Loucy (cell line): ENCODE results near the gene TFEB.

Source experiments
- H2AFZ ChIP-seq: fragments of 200-600 bp; sonication (generic); 2 replicates; pipeline ENCODE4 v1.6.0; 2016; ENCODE audit warnings: antibody characterized with exemption, mild to moderate bottlenecking, low read length, moderate library complexity
- H3F3A ChIP-seq: fragments of 200-600 bp; 2 replicates; pipeline ENCODE4 v1.6.0; 2016; ENCODE audit warnings: antibody characterized with exemption, low read depth, mild to moderate bottlenecking
- H3K27me3 ChIP-seq: fragments of 200-600 bp; sonication (generic); 2 replicates; pipeline ENCODE4 v1.6.1; 2014; ENCODE audit warnings: low read length, mild to moderate bottlenecking; ENCODE audit not compliant: insufficient read depth, poor library complexity, severe bottlenecking
- H3K36me3 ChIP-seq: fragments of 200-600 bp; sonication (generic); 2 replicates; pipeline ENCODE4 v1.6.1; 2016; ENCODE audit warnings: low read length; ENCODE audit not compliant: insufficient read depth
- H3K4me1 ChIP-seq: fragments of 200-600 bp; sonication (generic); 2 replicates; pipeline ENCODE4 v1.5.1; 2014; ENCODE audit warnings: low read length, mild to moderate bottlenecking; ENCODE audit not compliant: insufficient read depth, poor library complexity, severe bottlenecking
- H3K4me2 ChIP-seq: fragments of 200-600 bp; sonication (generic); 2 replicates; pipeline ENCODE4 v1.6.0; 2014; ENCODE audit warnings: antibody characterized with exemption, low read length, low read depth, mild to moderate bottlenecking; ENCODE audit not compliant: poor library complexity, severe bottlenecking
- H3K4me3 ChIP-seq: fragments of 200-600 bp; sonication (generic); 2 replicates; pipeline ENCODE4 v1.5.1; 2014; ENCODE audit warnings: low read length, mild to moderate bottlenecking, mixed read lengths; ENCODE audit not compliant: poor library complexity, severe bottlenecking
- H3K79me2 ChIP-seq: fragments of 200-600 bp; sonication (generic); 2 replicates; pipeline ENCODE4 v1.6.1; 2014; ENCODE audit warnings: low read length; ENCODE audit not compliant: insufficient read depth
- H3K9ac ChIP-seq: fragments of 200-600 bp; sonication (generic); 2 replicates; pipeline ENCODE4 v1.6.0; 2014; ENCODE audit warnings: mild to moderate bottlenecking, low read depth, low read length, moderate library complexity; ENCODE audit not compliant: poor library complexity, severe bottlenecking
- H3K9me2 ChIP-seq: fragments of 200-600 bp; sonication (generic); replicated peaks from 2 replicates; pipeline ENCODE4 v1.6.1; 2016; ENCODE audit warnings: low read depth, low read length, mixed read lengths
- H3K9me3 ChIP-seq: fragments of 200-600 bp; sonication (generic); 2 replicates; pipeline ENCODE4 v1.6.1; 2014; ENCODE audit warnings: mild to moderate bottlenecking, antibody characterized with exemption, low read length, low read depth; ENCODE audit not compliant: insufficient read depth
- H4K20me1 ChIP-seq: fragments of 200-600 bp; sonication (generic); 2 replicates; pipeline ENCODE4 v1.6.0; 2014; ENCODE audit warnings: antibody characterized with exemption, low read length, mild to moderate bottlenecking; ENCODE audit not compliant: insufficient read depth, poor library complexity, severe bottlenecking
- CTCF ChIP-seq: fragments of 200-600 bp; sonication (generic); conservative IDR thresholded peaks from 2 replicates; pipeline ENCODE4 v1.5.1; 2014; ENCODE audit warnings: mild to moderate bottlenecking, antibody characterized with exemption, low read length
- EZH2phosphoT487 ChIP-seq: fragments of 200-600 bp; IDR thresholded peaks from 2 replicates; pipeline ENCODE4 v1.6.1; 2018; ENCODE audit warnings: antibody characterized with exemption, mild to moderate bottlenecking, moderate library complexity, borderline replicate concordance

TFEB gene

DNA sequence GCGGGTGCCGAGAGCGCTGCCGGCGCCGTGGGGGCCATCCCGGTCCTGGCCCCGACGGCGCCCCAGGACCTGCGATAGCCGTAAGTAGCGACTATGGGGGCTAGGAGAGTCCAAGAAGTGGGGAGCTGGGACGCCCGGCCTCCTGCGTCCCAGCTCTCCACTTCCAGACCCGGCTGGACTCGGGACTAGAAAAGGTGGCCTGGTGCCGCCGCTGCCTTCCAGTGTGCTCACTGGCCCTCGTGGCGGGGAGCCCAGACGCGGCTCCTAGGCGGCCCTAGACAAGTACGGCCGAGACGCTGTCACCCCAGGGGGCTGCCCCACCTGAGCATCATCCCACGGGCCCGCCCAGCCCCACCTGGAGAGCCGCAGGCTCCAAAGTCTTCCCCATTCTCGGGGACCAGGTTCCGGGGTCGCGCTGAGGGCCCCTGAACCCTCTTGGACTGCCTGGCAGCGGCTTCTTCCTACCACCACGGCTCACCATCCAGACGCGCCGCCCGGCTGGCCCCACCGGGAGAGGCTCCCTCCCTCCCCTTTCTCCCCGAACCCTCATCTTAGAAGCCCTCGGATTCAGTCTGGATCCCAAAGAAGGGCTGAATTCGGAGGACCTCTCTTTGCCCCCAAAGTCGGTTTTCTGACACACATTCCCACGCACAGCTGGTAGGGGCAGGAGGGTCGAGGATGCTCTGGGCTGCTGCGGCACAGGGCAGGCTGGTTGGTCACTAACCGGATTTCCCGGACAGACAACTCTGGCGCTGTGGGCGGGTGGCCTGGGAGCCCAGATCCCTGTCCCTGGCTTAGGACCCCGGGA lies 98.0 kb downstream of the TFEB start:
- Histone ChIP-seq H4K20me1 (peaks cover 7% of the 10 kb centered on the region), H3K27me3 (no peaks in the 10 kb centered on the region), H3K9me2 (no peaks in the 10 kb centered on the region), H3K4me2 (peak overlapping the region; percentile 92), H2AFZ (peak overlapping the region; percentile 40; the same call in 1 of the 2 replicates), H3K4me3 (peak overlapping the region; percentile 92), H3K79me2 (peaks cover 55% of the 10 kb centered on the region), H3F3A (peaks cover 13% of the 10 kb centered on the region), H3K4me1 (peaks cover 80% of the 10 kb centered on the region), H3K9ac (peak overlapping the region; percentile 96), H3K36me3 (no peaks in the 10 kb centered on the region), H3K9me3 (no peaks in the 10 kb centered on the region)
- TF ChIP-seq EZH2phosphoT487: no peak
- no peak for TF ChIP-seq CTCF

GRCh38 chr6:41636833-41637193 lies 98.6 kb downstream of the TFEB start:
- H3K4me3 ChIP-seq: no peak overlapping the region
- no peaks in the 10 kb centered on the region for H3K9me3 ChIP-seq
- peaks cover 74% of the 10 kb centered on the region for H3K4me1 ChIP-seq
- no peaks in the 10 kb centered on the region for H3K9me2 ChIP-seq
- peaks cover 16% of the 10 kb centered on the region for H3F3A ChIP-seq
- no peak overlapping the region for H2AFZ ChIP-seq
- H3K27me3 ChIP-seq: no peaks in the 10 kb centered on the region
- H3K36me3 ChIP-seq: no peaks in the 10 kb centered on the region
- H3K4me2 ChIP-seq: no peak overlapping the region
- H3K79me2 ChIP-seq: peaks cover 49% of the 10 kb centered on the region
- H3K9ac ChIP-seq: no peak overlapping the region
- TF ChIP-seq CTCF (no peak), EZH2phosphoT487 (no peak)
- H4K20me1 ChIP-seq: peaks cover 7% of the 10 kb centered on the region

GRCh38 chr6:41635365-41635764 lies 100.0 kb downstream of the TFEB start:
- Histone ChIP-seq H3F3A (peaks cover 16% of the 10 kb centered on the region), H3K27me3 (no peaks in the 10 kb centered on the region), H3K9ac (peak overlapping the region; percentile 65), H3K9me3 (no peaks in the 10 kb centered on the region), H3K9me2 (no peaks in the 10 kb centered on the region), H3K4me2 (peak overlapping the region; percentile 58), H3K4me1 (peaks cover 60% of the 10 kb centered on the region), H2AFZ (no peak overlapping the region), H3K36me3 (no peaks in the 10 kb centered on the region), H3K79me2 (peaks cover 34% of the 10 kb centered on the region), H3K4me3 (peak overlapping the region; percentile 38), H4K20me1 (peaks cover 7% of the 10 kb centered on the region)
- no peak for TF ChIP-seq CTCF
